Keratinocyte (primary cell): ENCODE results near the gene KCNQ1OT1.

Experiments
- CTCF ChIP-seq, 3 experiments: IDR thresholded peaks in 1 of 3; conservative IDR thresholded peaks in 1 of 3; optimal IDR thresholded peaks in 1 of 3; 2 replicates in 2 of 3; 3 replicates in 1 of 3; pipeline versions ENCODE3 to v1.5.1; 2011; ENCODE audit warnings: low read length in 3 of 3, mild to moderate bottlenecking in 3 of 3, moderate library complexity in 2 of 3, control low read depth in 1 of 3, inconsistent platforms in 1 of 3; ENCODE audit not compliant: insufficient read depth in 2 of 3; ENCODE audit errors: extremely low read depth in 1 of 3
- EZH2 ChIP-seq: IDR thresholded peaks from one replicate; pipeline ENCODE4 v1.6.1; 2012; ENCODE audit warnings: inconsistent platforms, mild to moderate bottlenecking, low read length, moderate library complexity

DNA sequence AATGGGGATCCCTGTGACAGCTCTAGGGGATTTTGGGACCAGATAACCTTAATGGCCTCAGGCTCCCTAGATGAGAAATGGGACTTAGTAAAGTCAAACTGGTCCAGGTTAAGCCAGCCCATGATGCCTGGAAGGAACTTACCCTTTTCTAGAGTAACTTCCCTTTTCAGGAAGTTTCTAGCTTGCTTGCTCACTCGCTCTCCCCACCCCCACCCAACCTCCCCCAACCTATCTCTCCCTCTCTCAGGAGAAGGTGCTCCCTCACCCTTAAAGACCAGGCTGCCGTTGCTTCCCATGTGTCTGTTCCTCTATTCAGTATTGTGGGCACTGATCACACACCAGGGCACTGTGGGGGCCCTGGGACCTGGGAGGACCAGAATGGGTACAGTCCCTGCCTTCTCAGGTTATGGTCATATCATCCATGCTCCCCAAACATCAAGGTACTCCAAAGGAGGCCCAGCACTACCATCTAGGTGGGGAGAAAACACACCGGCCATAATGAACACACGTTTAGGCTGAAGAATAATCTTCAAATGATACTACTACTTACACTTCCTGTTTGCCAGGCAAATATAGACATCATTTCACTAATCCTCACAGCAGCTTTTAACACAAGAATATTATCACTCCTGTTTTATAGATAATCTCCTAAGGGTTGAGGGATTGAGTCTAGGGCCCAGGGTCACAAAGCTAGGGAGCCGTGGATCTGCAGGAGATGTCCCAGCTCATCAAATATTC is 18.2 kb downstream of the KCNQ1OT1 start:
- TF ChIP-seq CTCF (optimal IDR thresholded peaks at IDR 0.05 in 1 of 3, IDR thresholded peaks at IDR 0.05 in 1 of 3, conservative IDR thresholded peaks at IDR 0.05 in 1 of 3; ENCODE audit: extremely low read depth in 1 of 3, insufficient read depth in 2 of 3, low read length in 3 of 3): no peak
- no peak for TF ChIP-seq EZH2
